ENCODE data around the gene AEBP1.

Gene AEBP1

GRCh38 chr7:44145969-44146911 is 42.1 kb downstream of the AEBP1 start:
- no peak for DNase-seq (ENCODE audit: low read depth)
- TF ChIP-seq, protein P1, sequence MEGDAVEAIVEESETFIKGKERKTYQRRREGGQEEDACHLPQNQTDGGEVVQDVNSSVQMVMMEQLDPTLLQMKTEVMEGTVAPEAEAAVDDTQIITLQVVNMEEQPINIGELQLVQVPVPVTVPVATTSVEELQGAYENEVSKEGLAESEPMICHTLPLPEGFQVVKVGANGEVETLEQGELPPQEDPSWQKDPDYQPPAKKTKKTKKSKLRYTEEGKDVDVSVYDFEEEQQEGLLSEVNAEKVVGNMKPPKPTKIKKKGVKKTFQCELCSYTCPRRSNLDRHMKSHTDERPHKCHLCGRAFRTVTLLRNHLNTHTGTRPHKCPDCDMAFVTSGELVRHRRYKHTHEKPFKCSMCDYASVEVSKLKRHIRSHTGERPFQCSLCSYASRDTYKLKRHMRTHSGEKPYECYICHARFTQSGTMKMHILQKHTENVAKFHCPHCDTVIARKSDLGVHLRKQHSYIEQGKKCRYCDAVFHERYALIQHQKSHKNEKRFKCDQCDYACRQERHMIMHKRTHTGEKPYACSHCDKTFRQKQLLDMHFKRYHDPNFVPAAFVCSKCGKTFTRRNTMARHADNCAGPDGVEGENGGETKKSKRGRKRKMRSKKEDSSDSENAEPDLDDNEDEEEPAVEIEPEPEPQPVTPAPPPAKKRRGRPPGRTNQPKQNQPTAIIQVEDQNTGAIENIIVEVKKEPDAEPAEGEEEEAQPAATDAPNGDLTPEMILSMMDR (conservative IDR thresholded peaks at IDR 0.05; ENCODE audit: low read depth, low read length), result no peak
- peak overlapping the region; percentile 51 for H3K4me3 ChIP-seq (ENCODE audit: low read length)

GRCh38 chr7:44147026-44147991 is 43.2 kb downstream of the AEBP1 start:
- DNase-seq (ENCODE audit: low read depth), result no peak
- TF ChIP-seq, protein P1 (conservative IDR thresholded peaks at IDR 0.05; ENCODE audit: low read depth, low read length), result no peak
- no peak overlapping the region for H3K4me3 ChIP-seq (ENCODE audit: low read length)

GRCh38 chr7:44148166-44148565 is 44.0 kb downstream of the AEBP1 start:
- DNase-seq (ENCODE audit: low read depth), result no peak
- TF ChIP-seq, protein P1 (conservative IDR thresholded peaks at IDR 0.05; ENCODE audit: low read depth, low read length), result no peak
- H3K4me3 ChIP-seq (ENCODE audit: low read length), result no peak overlapping the region

DNA sequence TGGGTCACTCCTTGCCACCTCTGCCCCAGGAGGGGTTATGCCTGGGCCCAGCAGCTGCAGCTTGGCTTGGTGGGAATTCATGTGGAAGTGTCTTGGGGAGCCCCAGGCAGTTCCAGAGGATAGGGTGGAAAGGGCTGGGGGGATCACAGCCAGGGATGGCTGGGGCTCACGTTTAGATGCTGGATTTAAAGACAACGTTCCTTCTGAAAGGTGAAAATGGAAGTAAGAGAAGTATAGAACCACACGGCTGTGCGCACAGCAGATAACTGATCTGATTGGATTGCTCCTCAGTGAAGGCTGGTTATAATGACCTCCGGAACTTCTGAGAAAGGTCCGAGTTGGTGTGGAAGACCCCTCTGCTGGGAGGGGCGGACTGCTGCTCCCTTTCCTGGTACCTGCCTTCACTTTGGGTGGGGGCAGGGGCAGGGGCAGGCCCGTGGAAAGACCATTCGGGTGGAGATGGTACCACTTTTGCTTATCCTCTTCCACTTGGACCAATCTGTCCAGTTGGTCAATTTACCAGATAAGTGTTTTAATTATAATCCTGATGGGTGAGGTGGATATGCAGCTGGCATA is 44.9 kb downstream of the AEBP1 start:
- DNase-seq (ENCODE audit: low read depth), result no peak
- no peak overlapping the region for H3K4me3 ChIP-seq (ENCODE audit: low read length)
- TF ChIP-seq, protein P1 (conservative IDR thresholded peaks at IDR 0.05; ENCODE audit: low read depth, low read length), result no peak

- no peak overlapping the region for H3K4me3 ChIP-seq (ENCODE audit: low read length)
- TF ChIP-seq, protein P1 (conservative IDR thresholded peaks at IDR 0.05; ENCODE audit: low read depth, low read length), result no peak
- DNase-seq (ENCODE audit: low read depth), result no peak
These were observed 45.7 kb downstream of the AEBP1 start for GRCh38 chr7:44149571-44150465.

GRCh38 chr7:44150466-44150832 is 46.3 kb downstream of the AEBP1 start:
- H3K4me3 ChIP-seq (ENCODE audit: low read length), result no peak overlapping the region
- TF ChIP-seq, protein P1 (conservative IDR thresholded peaks at IDR 0.05; ENCODE audit: low read depth, low read length), result no peak
- no peak for DNase-seq (ENCODE audit: low read depth)
